Measurements from ENCODE around the gene HPX. TPM values are rescaled to one million over a fixed set of nuclear protein-coding genes. Genes with fewer than 3 reads are reported as not detected.

The HPX gene
- total RNA-seq, 4 donors from 2014 or later = 0.29 to 28.6 (median 1.1) TPM; not detected in 1

DNA sequence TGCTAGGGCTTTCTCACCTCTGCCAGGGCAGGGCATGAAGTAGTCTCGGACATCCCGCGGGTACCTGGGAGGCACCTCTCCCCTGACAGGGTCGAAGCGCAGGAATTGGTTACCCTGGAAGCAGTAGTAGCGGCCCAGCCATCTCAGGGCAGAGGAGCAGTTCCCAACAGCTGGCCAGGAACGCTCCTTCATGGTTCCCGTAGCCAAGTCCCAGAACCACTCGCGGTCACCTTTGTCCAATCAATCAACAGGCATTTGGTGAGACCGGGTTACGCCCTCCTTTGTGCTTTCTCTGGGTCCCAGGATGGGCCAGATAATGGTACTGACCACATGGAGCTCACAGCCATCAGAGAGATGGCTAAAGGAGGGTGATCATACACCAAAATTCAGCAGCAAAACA is 3.4 kb downstream of the HPX start:
- intact Hi-C loops (cut with DNase I; ENCODE audit: low total_unique reads) = no loop called here
- no peaks in the 10 kb centered on the region for H3K27me3 ChIP-seq
- H3K4me3 ChIP-seq = no peak overlapping the region
- TF ChIP-seq POLR2A (IDR thresholded peaks at IDR 0.05) = no peak
- H3K9me3 ChIP-seq = no peaks in the 10 kb centered on the region
- DNase-seq = no peak
- H3K36me3 ChIP-seq = no peaks in the 10 kb centered on the region
- H3K4me1 ChIP-seq = no peaks in the 10 kb centered on the region
- no peak overlapping the region for H3K27ac ChIP-seq

- H3K4me1 ChIP-seq = no peaks in the 10 kb centered on the region
- intact Hi-C loops (cut with DNase I; ENCODE audit: low total_unique reads) = no loop called here
- no peaks in the 10 kb centered on the region for H3K9me3 ChIP-seq
- no peak overlapping the region for H3K27ac ChIP-seq
- H3K27me3 ChIP-seq = no peaks in the 10 kb centered on the region
- no peaks in the 10 kb centered on the region for H3K36me3 ChIP-seq
- TF ChIP-seq, protein P1, sequence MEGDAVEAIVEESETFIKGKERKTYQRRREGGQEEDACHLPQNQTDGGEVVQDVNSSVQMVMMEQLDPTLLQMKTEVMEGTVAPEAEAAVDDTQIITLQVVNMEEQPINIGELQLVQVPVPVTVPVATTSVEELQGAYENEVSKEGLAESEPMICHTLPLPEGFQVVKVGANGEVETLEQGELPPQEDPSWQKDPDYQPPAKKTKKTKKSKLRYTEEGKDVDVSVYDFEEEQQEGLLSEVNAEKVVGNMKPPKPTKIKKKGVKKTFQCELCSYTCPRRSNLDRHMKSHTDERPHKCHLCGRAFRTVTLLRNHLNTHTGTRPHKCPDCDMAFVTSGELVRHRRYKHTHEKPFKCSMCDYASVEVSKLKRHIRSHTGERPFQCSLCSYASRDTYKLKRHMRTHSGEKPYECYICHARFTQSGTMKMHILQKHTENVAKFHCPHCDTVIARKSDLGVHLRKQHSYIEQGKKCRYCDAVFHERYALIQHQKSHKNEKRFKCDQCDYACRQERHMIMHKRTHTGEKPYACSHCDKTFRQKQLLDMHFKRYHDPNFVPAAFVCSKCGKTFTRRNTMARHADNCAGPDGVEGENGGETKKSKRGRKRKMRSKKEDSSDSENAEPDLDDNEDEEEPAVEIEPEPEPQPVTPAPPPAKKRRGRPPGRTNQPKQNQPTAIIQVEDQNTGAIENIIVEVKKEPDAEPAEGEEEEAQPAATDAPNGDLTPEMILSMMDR (IDR thresholded peaks at IDR 0.05) = no peak
- no peak for TF ChIP-seq POLR2A (IDR thresholded peaks at IDR 0.05)
- no peak overlapping the region for H3K4me3 ChIP-seq
- no peak for DNase-seq
Observed at GRCh38 chr11:6433998-6434660, 6.7 kb downstream of the HPX start.

- intact Hi-C loops (cut with DNase I; ENCODE audit: low total_unique reads) = no loop called here
Observed at GRCh38 chr11:6431861-6432260, 8.9 kb downstream of the HPX start.

DNA sequence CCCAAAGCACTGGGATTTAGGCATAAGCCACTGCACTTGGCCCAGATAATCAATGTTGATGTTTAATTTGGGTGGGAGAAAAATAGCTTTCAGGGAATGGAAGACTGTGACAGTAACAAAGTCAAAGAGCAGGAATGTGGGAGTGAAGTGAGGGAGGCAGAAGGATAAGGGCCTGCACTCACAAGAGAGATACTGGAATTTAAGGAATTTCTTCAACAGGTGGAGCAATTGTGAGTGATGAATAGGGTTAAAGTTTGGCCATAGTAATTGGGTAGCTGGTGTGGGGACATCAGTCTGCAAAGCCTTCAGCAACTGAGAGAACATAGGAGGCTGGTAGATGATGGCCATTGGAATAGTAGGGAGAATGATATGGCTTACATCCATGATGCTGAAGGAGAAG is 13.3 kb downstream of the HPX start:
- intact Hi-C loops (cut with DNase I; ENCODE audit: low total_unique reads) = no loop called here

More at GRCh38 chr11:6431861-6432260, 8.9 kb downstream of the HPX start:
- Histone ChIP-seq H3K9me3 (no peaks in the 10 kb centered on the region), H3K4me1 (no peaks in the 10 kb centered on the region), H3K27me3 (no peaks in the 10 kb centered on the region), H3K4me3 (no peak overlapping the region), H3K36me3 (no peaks in the 10 kb centered on the region), H3K27ac (no peak overlapping the region)
- no peak for TF ChIP-seq POLR2A (IDR thresholded peaks at IDR 0.05)
- DNase-seq = no peak

GRCh38 chr11:6420677-6421076 is 20.1 kb downstream of the HPX start:
- no peaks in the 10 kb centered on the region for H3K36me3 ChIP-seq
- intact Hi-C loops (cut with DNase I; ENCODE audit: low total_unique reads) = no loop called here

More for the DNA sequence above, 13.3 kb downstream of the HPX start:
- H3K27ac ChIP-seq = no peak overlapping the region
- no peaks in the 10 kb centered on the region for H3K36me3 ChIP-seq
- TF ChIP-seq, protein P1 (IDR thresholded peaks at IDR 0.05) = no peak
- TF ChIP-seq POLR2A (IDR thresholded peaks at IDR 0.05) = no peak
- no peak for DNase-seq
- H3K9me3 ChIP-seq = no peaks in the 10 kb centered on the region
- no peaks in the 10 kb centered on the region for H3K27me3 ChIP-seq
- H3K4me3 ChIP-seq = no peak overlapping the region
- H3K4me1 ChIP-seq = no peaks in the 10 kb centered on the region

GRCh38 chr11:6419009-6419631 is 21.7 kb downstream of the HPX start, which contains the start of gene APBB1:
Gene APBB1 (minus strand): TSS chr11:6419094. CDS start chr11:6411347, 7,747 bp downstream.
- peaks cover 0 to 6% of the 10 kb centered on the region in 2 donors for H3K4me1 ChIP-seq
- DNase-seq = peak; percentile 65 to 82
- intact Hi-C loops (cut with DNase I; ENCODE audit: low total_unique reads) = no loop called here

More at GRCh38 chr11:6420677-6421076, 20.1 kb downstream of the HPX start:
- Histone ChIP-seq H3K4me1 (peaks cover 0 to 6% of the 10 kb centered on the region in 2 donors), H3K27me3 (no peaks in the 10 kb centered on the region), H3K9me3 (no peaks in the 10 kb centered on the region), H3K27ac (no peak overlapping the region), H3K4me3 (no peak overlapping the region)
- TF ChIP-seq POLR2A (IDR thresholded peaks at IDR 0.05) = no peak
- no peak for DNase-seq

More at GRCh38 chr11:6419009-6419631, 21.7 kb downstream of the HPX start, which contains the start of gene APBB1:
- H3K27me3 ChIP-seq = no peaks in the 10 kb centered on the region
- H3K4me3 ChIP-seq = peak within 1 kb of the TSS; percentile 71 to 90
- no peaks in the 10 kb centered on the region for H3K9me3 ChIP-seq
- H3K36me3 ChIP-seq = no peaks in the 10 kb centered on the region
- peak within 1 kb of the TSS; percentile 94 to 95 for H3K27ac ChIP-seq
- TF ChIP-seq, protein P1 (IDR thresholded peaks at IDR 0.05) = peak in 2 of 4 experiments; percentile 19 to 28
- TF ChIP-seq POLR2A (IDR thresholded peaks at IDR 0.05) = peak; percentile 29 to 74
